ENCODE results near the gene KLHL13.
"Not testable (repeated sequence)": the region's sequence is repeated elsewhere in the genome, so short reads cannot be mapped to it uniquely, and the experiment has no call there.

KLHL13 gene

GRCh38 chrX:118074196-118074595 lies 42.4 kb downstream of the KLHL13 start:
- no peak for DNase-seq (ENCODE audit: low read depth)

- no peak for DNase-seq (ENCODE audit: low read depth)
Observed at GRCh38 chrX:118066867-118067515, 49.6 kb downstream of the KLHL13 start.

- no peak for DNase-seq (ENCODE audit: low read depth)
Observed at GRCh38 chrX:118062817-118063615, 53.6 kb downstream of the KLHL13 start.

- DNase-seq (ENCODE audit: low read depth): no peak
Observed at GRCh38 chrX:118062048-118062789, 54.4 kb downstream of the KLHL13 start.

- DNase-seq (ENCODE audit: low read depth): no peak
Observed at GRCh38 chrX:118058924-118059323, 57.7 kb downstream of the KLHL13 start.

GRCh38 chrX:118056870-118057269 lies 59.7 kb downstream of the KLHL13 start:
- no peak for DNase-seq (ENCODE audit: low read depth)

GRCh38 chrX:118049713-118050112 lies 66.9 kb downstream of the KLHL13 start:
- no peak for DNase-seq (ENCODE audit: low read depth)

- no peak for DNase-seq (ENCODE audit: low read depth)
Observed at GRCh38 chrX:118047446-118048186, 69.0 kb downstream of the KLHL13 start.

- DNase-seq (ENCODE audit: low read depth): no peak
Observed at GRCh38 chrX:118039591-118039990, 77.0 kb downstream of the KLHL13 start.

- DNase-seq (ENCODE audit: low read depth): no peak
Observed at GRCh38 chrX:118038614-118039365, 77.8 kb downstream of the KLHL13 start.

GRCh38 chrX:118026631-118027030 lies 90.0 kb downstream of the KLHL13 start:
- DNase-seq (ENCODE audit: low read depth): no peak

- DNase-seq (ENCODE audit: low read depth): no peak
Observed at GRCh38 chrX:118025226-118025625, 91.4 kb downstream of the KLHL13 start.

- DNase-seq (ENCODE audit: low read depth): no peak
Observed at GRCh38 chrX:118024482-118024881, 92.1 kb downstream of the KLHL13 start.

- DNase-seq (ENCODE audit: low read depth): no peak
Observed at GRCh38 chrX:118022753-118023152, 93.9 kb downstream of the KLHL13 start.

- no peak for DNase-seq (ENCODE audit: low read depth)
Observed at GRCh38 chrX:118016422-118016821, 100.2 kb downstream of the KLHL13 start.

- DNase-seq (ENCODE audit: low read depth): not testable (repeated sequence)
Observed at GRCh38 chrX:118002417-118002816, 114.2 kb downstream of the KLHL13 start.

- no peak for DNase-seq (ENCODE audit: low read depth)
Observed at GRCh38 chrX:118000518-118000917, 116.1 kb downstream of the KLHL13 start.

GRCh38 chrX:117998171-117998570 lies 118.4 kb downstream of the KLHL13 start:
- DNase-seq (ENCODE audit: low read depth): no peak

GRCh38 chrX:117996918-117997480 lies 119.6 kb downstream of the KLHL13 start:
- no peak for DNase-seq (ENCODE audit: low read depth)

- DNase-seq (ENCODE audit: low read depth): no peak
Observed at GRCh38 chrX:117996408-117996807, 120.2 kb downstream of the KLHL13 start.

- no peak for DNase-seq (ENCODE audit: low read depth)
Observed at GRCh38 chrX:117995378-117995777, 121.2 kb downstream of the KLHL13 start.
